ENCODE results near the gene OLIG2.

The OLIG2 gene

DNA sequence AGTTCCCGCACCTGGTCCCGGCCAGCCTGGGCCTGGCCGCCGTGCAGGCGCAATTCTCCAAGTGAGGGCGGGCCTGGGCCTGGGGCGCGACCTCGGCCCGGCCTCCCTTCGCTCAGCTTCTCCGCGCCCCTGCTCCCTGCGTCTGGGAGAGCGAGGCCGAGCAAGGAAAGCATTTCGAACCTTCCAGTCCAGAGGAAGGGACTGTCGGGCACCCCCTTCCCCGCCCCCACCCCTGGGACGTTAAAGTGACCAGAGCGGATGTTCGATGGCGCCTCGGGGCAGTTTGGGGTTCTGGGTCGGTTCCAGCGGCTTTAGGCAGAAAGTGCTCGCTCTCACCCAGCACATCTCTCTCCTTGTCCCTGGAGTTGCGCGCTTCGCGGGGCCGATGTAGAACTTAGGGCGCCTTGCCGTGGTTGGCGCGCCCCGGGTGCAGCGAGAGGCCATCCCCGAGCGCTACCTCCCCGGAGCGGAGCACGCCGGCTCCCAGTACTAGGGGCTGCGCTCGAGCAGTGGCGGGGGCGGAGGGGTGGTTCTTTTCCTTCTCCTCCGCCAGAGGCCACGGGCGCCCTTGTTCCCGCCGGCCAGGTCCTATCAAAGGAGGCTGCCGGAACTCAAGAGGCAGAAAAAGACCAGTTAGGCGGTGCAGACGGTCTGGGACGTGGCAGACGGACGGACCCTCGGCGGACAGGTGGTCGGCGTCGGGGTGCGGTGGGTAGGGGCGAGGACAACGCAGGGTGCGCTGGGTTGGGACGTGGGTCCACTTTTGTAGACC, 45.4 kb downstream of the OLIG2 start:
- intact Hi-C loops (cut with micrococcal nuclease), result loop anchor here (5.0 to 10.0 kb wide), 2 partner anchors 44 to 54 kb away; partner anchors contain the start of gene OLIG2
- Mint-ChIP-seq H3K27me3 (peaks cover 68% of the 10 kb centered on the region), H3K4me1 (ENCODE audit: low read depth) (peaks cover 52% of the 10 kb centered on the region), H3K4me3 (peak overlapping the region; percentile 79), H3K9me3 (no peaks in the 10 kb centered on the region), H3K36me3 (ENCODE audit: low read depth) (no peaks in the 10 kb centered on the region), H3K27ac (peak overlapping the region; percentile 56)

DNA sequence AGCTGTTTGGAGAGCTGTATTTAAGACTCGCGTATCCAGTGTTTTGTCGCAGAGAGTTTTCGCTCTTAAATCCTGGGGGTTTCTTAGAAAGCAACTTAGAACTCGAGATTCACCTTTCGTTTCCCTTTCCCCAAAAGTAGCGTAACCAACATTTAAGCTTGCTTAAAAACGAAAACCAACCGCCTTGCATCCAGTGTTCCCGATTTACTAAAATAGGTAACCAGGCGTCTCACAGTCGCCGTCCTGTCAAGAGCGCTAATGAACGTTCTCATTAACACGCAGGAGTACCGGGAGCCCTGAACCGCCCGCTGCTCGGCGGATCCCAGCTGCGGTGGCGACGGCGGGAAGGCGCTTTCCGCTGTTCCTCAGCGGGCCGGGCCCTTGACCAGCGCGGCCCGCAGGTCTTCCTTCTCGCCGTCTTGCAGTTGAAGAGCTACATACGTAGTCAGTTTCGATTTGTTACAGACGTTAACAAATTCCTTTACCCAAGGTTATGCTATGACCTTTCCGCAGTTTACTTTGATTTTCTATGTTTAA, 46.1 kb downstream of the OLIG2 start:
- H3K36me3 Mint-ChIP-seq (ENCODE audit: low read depth), result no peaks in the 10 kb centered on the region
- H3K9me3 Mint-ChIP-seq, result no peaks in the 10 kb centered on the region
- peaks cover 65% of the 10 kb centered on the region for H3K27me3 Mint-ChIP-seq
- intact Hi-C loops (cut with micrococcal nuclease), result loop anchor here (5.0 to 10.0 kb wide), 2 partner anchors 45 to 53 kb away; partner anchors contain the start of gene OLIG2
- peak overlapping the region; percentile 56 for H3K27ac Mint-ChIP-seq
- H3K4me1 Mint-ChIP-seq (ENCODE audit: low read depth), result peaks cover 45% of the 10 kb centered on the region
- peak overlapping the region; percentile 79 for H3K4me3 Mint-ChIP-seq

DNA sequence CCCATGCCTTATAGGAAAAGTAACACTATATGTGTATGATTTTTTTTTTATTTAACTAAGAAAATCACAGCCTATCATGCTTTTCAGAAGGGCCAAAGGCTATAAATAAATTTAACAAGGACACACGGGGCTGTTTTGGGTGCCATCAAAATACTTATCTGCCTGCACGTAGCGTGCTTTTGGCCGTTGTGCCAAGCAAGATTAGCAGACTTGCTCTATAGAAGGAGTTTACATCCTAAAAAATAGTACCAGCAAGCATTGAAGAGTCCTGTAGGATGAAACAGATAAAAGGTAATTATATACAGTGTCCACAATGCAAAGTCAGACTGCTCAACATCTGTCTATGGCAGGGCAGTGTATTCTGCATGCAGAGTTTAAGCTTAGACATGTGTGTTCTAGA, 47.9 kb downstream of the OLIG2 start:
- H3K4me1 Mint-ChIP-seq (ENCODE audit: low read depth), result peaks cover 29% of the 10 kb centered on the region
- no peak overlapping the region for H3K4me3 Mint-ChIP-seq
- H3K36me3 Mint-ChIP-seq (ENCODE audit: low read depth), result no peaks in the 10 kb centered on the region
- H3K27ac Mint-ChIP-seq, result no peak overlapping the region
- intact Hi-C loops (cut with micrococcal nuclease), result loop anchor here (5.0 to 10.0 kb wide), 2 partner anchors 46 to 51 kb away; partner anchors contain the start of gene OLIG2
- peaks cover 64% of the 10 kb centered on the region for H3K27me3 Mint-ChIP-seq
- no peaks in the 10 kb centered on the region for H3K9me3 Mint-ChIP-seq

DNA sequence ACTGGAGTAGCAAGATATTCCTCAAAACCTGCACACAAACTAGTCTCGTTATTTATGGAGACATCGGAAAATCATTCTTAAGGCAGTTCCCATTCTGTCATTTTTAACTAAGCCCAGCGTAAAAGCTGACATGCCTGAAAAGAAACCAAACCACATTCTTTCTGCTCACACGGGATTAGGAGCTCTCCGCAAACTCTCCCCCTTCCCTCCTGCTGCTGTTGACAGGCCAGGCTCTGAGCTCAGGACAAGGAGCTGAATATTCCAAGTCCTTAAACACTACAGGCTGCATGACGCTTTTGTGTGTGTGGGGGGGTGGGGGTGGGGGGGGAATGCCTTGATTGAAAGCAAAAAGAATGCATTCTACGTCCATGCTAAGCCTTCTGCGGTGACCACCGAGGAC, 49.4 kb downstream of the OLIG2 start:
- H3K27ac Mint-ChIP-seq, result no peak overlapping the region

DNA sequence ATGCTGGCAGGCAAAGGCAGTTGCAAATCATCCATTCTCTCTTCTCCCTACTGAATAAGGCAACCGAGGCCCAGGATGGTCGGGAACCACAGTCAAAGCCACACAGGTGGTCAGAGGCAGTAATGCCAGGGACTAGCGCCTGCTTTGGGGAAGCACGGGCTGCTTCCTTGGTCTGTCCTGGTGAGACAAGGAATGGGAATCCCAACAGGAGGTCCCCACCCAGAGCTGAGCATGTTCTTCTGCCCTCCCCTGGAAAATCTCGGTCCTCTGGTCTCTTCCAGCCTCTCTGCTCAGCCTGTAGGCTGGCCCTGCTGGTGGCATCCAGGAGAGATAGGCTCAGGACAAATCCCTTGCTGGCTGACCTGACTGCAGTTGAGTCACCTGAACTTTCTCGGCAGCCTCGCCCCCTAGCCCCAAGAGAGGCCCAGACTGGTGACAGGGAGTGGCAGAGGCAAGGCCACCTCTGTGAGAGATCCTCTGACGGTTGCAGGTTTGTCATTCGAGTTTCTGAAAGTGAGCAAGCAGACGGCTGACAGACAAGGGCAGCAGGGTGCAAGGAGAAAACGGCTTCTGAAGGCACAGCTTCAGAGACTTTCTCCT, 50.0 kb downstream of the OLIG2 start:
- Mint-ChIP-seq H3K36me3 (ENCODE audit: low read depth) (no peaks in the 10 kb centered on the region), H3K27ac (no peak overlapping the region), H3K27me3 (peaks cover 54% of the 10 kb centered on the region), H3K4me1 (ENCODE audit: low read depth) (peaks cover 25% of the 10 kb centered on the region), H3K4me3 (no peak overlapping the region), H3K9me3 (no peaks in the 10 kb centered on the region)
- intact Hi-C loops (cut with micrococcal nuclease), result loop anchor here (10.0 kb wide), 1 partner anchor 49 kb away; no protein-coding TSS in a partner anchor

More for the DNA sequence above, 49.4 kb downstream of the OLIG2 start:
- Mint-ChIP-seq H3K36me3 (ENCODE audit: low read depth) (no peaks in the 10 kb centered on the region), H3K4me1 (ENCODE audit: low read depth) (peaks cover 27% of the 10 kb centered on the region), H3K27me3 (peaks cover 55% of the 10 kb centered on the region), H3K9me3 (no peaks in the 10 kb centered on the region), H3K4me3 (no peak overlapping the region)
- intact Hi-C loops (cut with micrococcal nuclease), result loop anchor here (10.0 kb wide), 1 partner anchor 50 kb away; no protein-coding TSS in a partner anchor

DNA sequence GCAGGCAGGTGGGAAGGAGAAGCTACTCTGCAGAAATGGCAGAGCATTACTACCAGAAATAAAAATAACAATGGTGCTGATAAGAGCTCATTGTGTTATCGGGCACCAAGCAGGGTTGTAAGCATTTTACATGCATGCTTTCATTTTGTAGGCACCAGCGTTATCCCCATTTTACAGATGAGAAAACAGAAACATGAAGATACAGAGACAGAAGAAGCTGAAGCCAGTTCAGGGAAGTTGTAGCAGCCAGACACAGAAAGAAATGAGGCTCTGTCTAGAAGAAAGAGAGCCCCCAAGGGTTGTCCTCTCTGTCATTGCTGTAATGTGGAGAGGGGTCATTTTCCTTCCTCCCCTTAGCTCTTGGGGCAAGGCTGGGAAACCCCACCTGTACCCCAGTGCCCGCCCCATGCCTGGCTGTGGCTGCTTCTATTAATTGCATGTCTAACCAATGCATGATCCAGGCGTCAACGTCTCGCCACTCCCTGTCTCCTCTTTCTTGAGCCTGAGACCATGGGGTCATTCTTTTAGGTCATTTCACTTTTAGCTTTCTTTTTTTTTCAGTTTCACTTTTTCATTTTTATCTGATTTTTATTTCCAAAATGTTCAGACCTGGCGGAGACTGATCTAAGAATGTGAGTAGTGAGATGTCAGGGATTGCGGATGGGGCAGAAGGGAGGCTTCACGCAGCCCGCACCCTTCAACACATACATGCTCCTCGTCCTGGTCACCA, 51.0 kb downstream of the OLIG2 start:
- Mint-ChIP-seq H3K4me3 (no peak overlapping the region), H3K4me1 (ENCODE audit: low read depth) (peaks cover 15% of the 10 kb centered on the region), H3K27me3 (peaks cover 44% of the 10 kb centered on the region), H3K36me3 (ENCODE audit: low read depth) (no peaks in the 10 kb centered on the region), H3K27ac (no peak overlapping the region), H3K9me3 (no peaks in the 10 kb centered on the region)
- intact Hi-C loops (cut with micrococcal nuclease), result loop anchor here (10.0 kb wide), 1 partner anchor 48 kb away; no protein-coding TSS in a partner anchor

Data from dendritic cell treated with granulocyte-macrophage colony-stimulating factor and Interleukin-4, amounts not matched to agents 40 ng/mL and 50 ng/mL, for 4 days (primary cell).